Chondrocyte (in vitro differentiated cells): Measurements from ENCODE around the gene C19orf81. TPM values are rescaled to one million over a fixed set of nuclear protein-coding genes. Genes with fewer than 3 reads are reported as not detected.
"Not testable (repeated sequence)": the region's sequence is repeated elsewhere in the genome, so short reads cannot be mapped to it uniquely, and the experiment has no call there.

Experiments used
- DNase-seq: peaks from one replicate; pipeline ENCODE4 v3.0.0; 2021; ENCODE audit warnings: mixed read lengths, low spot score
- H3K27ac Mint-ChIP-seq: one replicate; pipeline ENCODE4 v1.8.0; 2021; ENCODE audit warnings: mild to moderate bottlenecking, moderate library complexity, mixed read lengths; ENCODE audit not compliant: unreplicated experiment
- H3K27me3 Mint-ChIP-seq: 2 replicates; pipeline ENCODE4 v1.8.0; 2021; ENCODE audit warnings: low read depth, mixed read lengths
- H3K36me3 Mint-ChIP-seq: 2 replicates; pipeline ENCODE4 v1.8.0; 2021; ENCODE audit warnings: low read depth, mixed read lengths
- H3K4me1 Mint-ChIP-seq: 2 replicates; pipeline ENCODE4 v1.8.0; 2021; ENCODE audit warnings: low read depth, mild to moderate bottlenecking, mixed read lengths
- H3K4me3 Mint-ChIP-seq: one replicate; pipeline ENCODE4 v1.8.0; 2021; ENCODE audit warnings: mild to moderate bottlenecking, moderate library complexity, mixed read lengths; ENCODE audit not compliant: unreplicated experiment
- H3K9me3 Mint-ChIP-seq: 2 replicates; pipeline ENCODE4 v1.8.0; 2021; ENCODE audit warnings: low read depth, mixed read lengths
- CTCF ChIP-seq: fragments of 200-600 bp; sonication (generic); IDR thresholded peaks from 2 replicates; pipeline ENCODE4 v1.5.0; 2021; ENCODE audit warnings: antibody characterized with exemption, mild to moderate bottlenecking, moderate library complexity
- total RNA-seq: library from RNA; stranded (reverse); gene quantifications from 3 replicates; pipeline ENCODE4 v1.2.1, GENCODE V29; 2021

The C19orf81 gene
- total RNA-seq, 1 donor from 2014 or later, result 4.3 TPM

GRCh38 chr19:50606059-50606836 is 43.0 kb upstream of the C19orf81 start:
- peak overlapping the region; percentile 16 for H3K4me3 Mint-ChIP-seq
- peak; percentile 39 for TF ChIP-seq CTCF
- not testable (repeated sequence) for H3K36me3 Mint-ChIP-seq, DNase-seq, H3K27ac Mint-ChIP-seq, H3K4me1 Mint-ChIP-seq, H3K9me3 Mint-ChIP-seq
- peaks cover 46% of the 10 kb centered on the region for H3K27me3 Mint-ChIP-seq

- Mint-ChIP-seq H3K27ac (no peak overlapping the region), H3K4me3 (no peak overlapping the region), H3K36me3 (peaks cover 7% of the 10 kb centered on the region), H3K9me3 (peaks cover 8% of the 10 kb centered on the region), H3K27me3 (peaks cover 35% of the 10 kb centered on the region), H3K4me1 (peaks cover 8% of the 10 kb centered on the region)
- TF ChIP-seq CTCF, result no peak
- DNase-seq, result no peak
These were observed 41.9 kb upstream of the C19orf81 start for GRCh38 chr19:50607388-50607787.

GRCh38 chr19:50607874-50608785 is 41.1 kb upstream of the C19orf81 start:
- no peak for DNase-seq
- Mint-ChIP-seq H3K4me1 (peaks cover 8% of the 10 kb centered on the region), H3K27ac (no peak overlapping the region), H3K36me3 (peaks cover 7% of the 10 kb centered on the region), H3K9me3 (peaks cover 8% of the 10 kb centered on the region), H3K27me3 (peaks cover 29% of the 10 kb centered on the region), H3K4me3 (peak overlapping the region; percentile 44)
- TF ChIP-seq CTCF, result peak; percentile 73

- peaks cover 11% of the 10 kb centered on the region for H3K27me3 Mint-ChIP-seq
- not testable (repeated sequence) for H3K9me3 Mint-ChIP-seq, H3K27ac Mint-ChIP-seq, H3K36me3 Mint-ChIP-seq, H3K4me3 Mint-ChIP-seq, DNase-seq, H3K4me1 Mint-ChIP-seq
These were observed 36.5 kb upstream of the C19orf81 start for GRCh38 chr19:50612504-50613404.

GRCh38 chr19:50618379-50618778 is 30.9 kb upstream of the C19orf81 start:
- DNase-seq, H3K4me1 Mint-ChIP-seq, H3K9me3 Mint-ChIP-seq, H3K27me3 Mint-ChIP-seq, H3K4me3 Mint-ChIP-seq, H3K36me3 Mint-ChIP-seq, H3K27ac Mint-ChIP-seq: not testable (repeated sequence)

GRCh38 chr19:50619184-50619583 is 30.1 kb upstream of the C19orf81 start:
- not testable (repeated sequence) for H3K4me1 Mint-ChIP-seq, H3K27me3 Mint-ChIP-seq, H3K9me3 Mint-ChIP-seq

GRCh38 chr19:50620394-50620906 is 28.8 kb upstream of the C19orf81 start:
- H3K36me3 Mint-ChIP-seq, DNase-seq, H3K9me3 Mint-ChIP-seq, H3K4me3 Mint-ChIP-seq, H3K27ac Mint-ChIP-seq, H3K27me3 Mint-ChIP-seq, H3K4me1 Mint-ChIP-seq: not testable (repeated sequence)

More at GRCh38 chr19:50619184-50619583, 30.1 kb upstream of the C19orf81 start:
- not testable (repeated sequence) for DNase-seq, H3K27ac Mint-ChIP-seq, H3K4me3 Mint-ChIP-seq, H3K36me3 Mint-ChIP-seq
